K562 (cell line): ENCODE measurements around the gene HGD. TPM values are rescaled to one million over a fixed set of nuclear protein-coding genes. Genes with fewer than 3 reads are reported as not detected.

ENCODE experiments used
- ATAC-seq: fragments of 200-7000 bp; cut with Tn5 transposase; 3 replicates; pipeline ENCODE4 v1.9.1; 2020; ENCODE audit warnings: moderate library complexity
- BruUV-seq: library from RNA; stranded (reverse); fragments of 400-500 nt; replicated peaks from 2 replicates; lab custom pipeline; 2021; lab: Mats Ljungman, UMichigan
- CTCF ChIA-PET: fragments of 300-600 bp; formaldehyde crosslinking; extraction: SDS; loops from one replicate; lab custom pipeline; 2021; ENCODE audit warnings: low intra/inter-chr PET ratio; lab: Yijun Ruan, JAX
- POLR2A ChIA-PET: fragments of 300-600, 350-650 bp; sonication (Branson Sonifier 250); formaldehyde crosslinking; extraction: SDS; loops from one replicate; lab custom pipeline; 2021; ENCODE audit warnings: antibody characterized with exemption, inconsistent platforms; lab: Yijun Ruan, JAX
- DNase-seq, 4 experiments: peaks; one replicate each; pipeline versions ENCODE4 v3.0.0 to v3.0.0-alpha.2; 2011 to 2018; ENCODE audit warnings: low spot score in 3 of 4, mixed read lengths in 3 of 4; ENCODE audit errors: extremely low read depth in 1 of 4
- FAIRE-seq: peaks from 2 replicates; lab custom pipeline; 2011; peaks lifted over from hg19 to GRCh38; lab: Jason Lieb, UNC
- H2AFZ ChIP-seq: 2 replicates; pipeline ENCODE4 v1.6.0; 2011; ENCODE audit warnings: low read depth, low read length, control low read depth, inconsistent platforms
- H3K27ac ChIP-seq: fragments of 200-600 bp; 3 replicates; pipeline ENCODE4 v1.8.0; 2011; ENCODE audit warnings: low read depth, mild to moderate bottlenecking, control low read depth, inconsistent platforms, low read length, moderate library complexity, mixed read lengths; ENCODE audit errors: extremely low read depth
- H3K27me3 ChIP-seq, 2 experiments: fragments of 300-600 bp in 1 of 2; 2 replicates in 1 of 2; 3 replicates in 1 of 2; pipeline versions ENCODE4 v1.6.0 to v1.8.0; 2011; ENCODE audit warnings: inconsistent platforms in 2 of 2, low read length in 2 of 2, mild to moderate bottlenecking in 1 of 2, mixed read lengths in 1 of 2, moderate library complexity in 1 of 2; ENCODE audit not compliant: control insufficient read depth in 2 of 2, insufficient read depth in 2 of 2
- H3K36me3 ChIP-seq: fragments of 300-600 bp; 3 replicates; pipeline ENCODE4 v1.8.0; 2011; ENCODE audit warnings: mild to moderate bottlenecking, low read length, inconsistent platforms; ENCODE audit not compliant: control insufficient read depth, insufficient read depth
- H3K4me1 ChIP-seq, 2 experiments: fragments of 200-600 bp in 1 of 2; replicated peaks in 1 of 2; 2 replicates in 1 of 2; 3 replicates in 1 of 2; pipeline versions ENCODE4 v1.5.1 to v1.8.0; 2011; ENCODE audit warnings: inconsistent platforms in 2 of 2, low read length in 2 of 2, mild to moderate bottlenecking in 1 of 2, mixed read lengths in 1 of 2, moderate library complexity in 1 of 2; ENCODE audit not compliant: control insufficient read depth in 2 of 2, insufficient read depth in 2 of 2
- H3K4me2 ChIP-seq: 2 replicates; pipeline ENCODE4 v1.6.1; 2011; ENCODE audit warnings: low read length, control low read depth, inconsistent platforms, mixed read lengths; ENCODE audit not compliant: insufficient read depth
- H3K4me3 ChIP-seq: fragments of 200-600 bp; sonication (generic), shearing (Covaris generic); 2 replicates; pipeline ENCODE4 v1.5.1; 2016; ENCODE audit warnings: control low read depth, inconsistent platforms
- H3K79me2 ChIP-seq: fragments of 200-600 bp; 3 replicates; pipeline ENCODE4 v1.8.0; 2011; ENCODE audit warnings: low read length, inconsistent platforms; ENCODE audit not compliant: control insufficient read depth, insufficient read depth
- H3K9ac ChIP-seq, 2 experiments: 2 replicates each; pipeline versions ENCODE4 v1.6.0 to v1.6.1; 2011; ENCODE audit warnings: low read depth in 2 of 2, low read length in 2 of 2, control low read depth in 1 of 2, inconsistent platforms in 1 of 2, mild to moderate bottlenecking in 1 of 2, mixed read lengths in 1 of 2; ENCODE audit not compliant: insufficient read depth in 1 of 2
- H3K9me1 ChIP-seq: one replicate; pipeline ENCODE4 v1.6.0; 2011; ENCODE audit warnings: inconsistent platforms, mild to moderate bottlenecking, low read length, moderate library complexity; ENCODE audit not compliant: control insufficient read depth, insufficient read depth
- H3K9me3 ChIP-seq: replicated peaks from 2 replicates; pipeline ENCODE4 v1.5.1; 2011; ENCODE audit warnings: low read depth, low read length, inconsistent platforms; ENCODE audit not compliant: control insufficient read depth, insufficient read depth
- H4K20me1 ChIP-seq: replicated peaks from 2 replicates; pipeline ENCODE4 v1.6.1; 2011; ENCODE audit warnings: low read length, inconsistent platforms, mixed read lengths; ENCODE audit not compliant: control insufficient read depth, insufficient read depth
- FOXJ2 ChIP-seq: fragments of 200-800 bp; sonication (Bioruptor generic); IDR thresholded peaks from 2 replicates; pipeline ENCODE4 v1.6.1; 2016; ENCODE audit warnings: missing genetic modification characterization, missing compliant biosample characterization
- IRF2 ChIP-seq: sonication (generic); formaldehyde crosslinking; IDR thresholded peaks from 2 replicates; pipeline ENCODE4 v1.8.1; 2022; ENCODE audit warnings: mild to moderate bottlenecking, missing genetic modification reagents
- MAFG ChIP-seq: fragments of 450-650 bp; conservative IDR thresholded peaks from 2 replicates; pipeline ENCODE4 v1.6.1; 2016; ENCODE audit warnings: missing genetic modification characterization, missing compliant biosample characterization
- MAFK ChIP-seq: IDR thresholded peaks from 2 replicates; pipeline ENCODE4 v1.6.1; 2011; ENCODE audit warnings: low read length, improper control_type of control experiment
- SRSF7 ChIP-seq: fragments of 200-400 bp; formaldehyde crosslinking; optimal IDR thresholded peaks from 2 replicates; pipeline ENCODE3; 2017; ENCODE audit warnings: mild to moderate bottlenecking, low read depth, low read length
- TCF7L2 ChIP-seq: fragments of 150-350 bp; IDR thresholded peaks from 2 replicates; pipeline ENCODE4 v1.6.1; 2016; ENCODE audit warnings: low read depth, mild to moderate bottlenecking, low read length, moderate library complexity
- TSC22D4 ChIP-seq: fragments of 450-650 bp; IDR thresholded peaks from 2 replicates; pipeline ENCODE4 v1.6.1; 2016; ENCODE audit warnings: missing genetic modification characterization, missing biosample characterization, control low read depth
- TSHZ1 ChIP-seq: fragments of 250-450 bp; sonication (Bioruptor Pico); IDR thresholded peaks from 2 replicates; pipeline ENCODE4 v1.4.0; 2020; ENCODE audit warnings: mild to moderate bottlenecking, moderate library complexity
- ZBTB34 ChIP-seq: fragments of 250-450 bp; sonication (Bioruptor Pico); IDR thresholded peaks from 2 replicates; pipeline ENCODE4 v1.8.0; 2021; ENCODE audit warnings: mild to moderate bottlenecking, moderate library complexity
- ZNF347 ChIP-seq: fragments of 450-650 bp; formaldehyde crosslinking; IDR thresholded peaks from 2 replicates; pipeline ENCODE4 v1.4.0; 2020; ENCODE audit warnings: low read depth, mild to moderate bottlenecking, moderate library complexity
- in situ Hi-C: fragments of 300-500 bp; cut with MboI; formaldehyde crosslinking; loops from 4 replicates; pipeline ENCODE4 v1.15.0; 2018; ENCODE audit warnings: inconsistent platforms, mixed read lengths
- intact Hi-C: fragments of 100-400 bp; cut with micrococcal nuclease; formaldehyde crosslinking; loops from 2 replicates; pipeline ENCODE4 v1.14.2; 2022
- polyA plus RNA-seq, 8 experiments: library from polyadenylated mRNA; depleted of rRNA in 4 of 8; stranded (reverse) in 5 of 8; unstranded in 3 of 8; fragments of >200 nt; fragmentation: Nextera tagmentation in 2 of 8; fragmentation: Illumina TruSeq in 1 of 8; extraction: Ambion mirVana in 2 of 8; extraction: Trizol in 1 of 8; gene quantifications; 2 replicates each; pipeline versions ENCODE4 v1.2.1 to v1.2.3, GENCODE V29; 2011 to 2014; ENCODE audit warnings: inconsistent platforms in 1 of 8, missing spikeins in 1 of 8
- total RNA-seq, 7 experiments: library from RNA; depleted of rRNA in 6 of 7; stranded (reverse); fragments of >200 nt in 6 of 7; fragmentation: Illumina TruSeq in 2 of 7; extraction: Trizol in 2 of 7; gene quantifications; 2 replicates each; pipeline versions ENCODE4 v1.2.1 to v1.2.3, GENCODE V29; 2011 to 2021; ENCODE audit warnings: low replicate concordance in 1 of 7
- TF ChIP-seq, protein P1 (sequence below): fragments of 250-450 bp; sonication (Bioruptor Pico); IDR thresholded peaks from 2 replicates; pipeline ENCODE4 v1.8.0; 2021; ENCODE audit warnings: moderate library complexity, mild to moderate bottlenecking, inconsistent platforms

HGD gene
- total and polyA plus RNA-seq, 9 of the 15 experiments (the other 6 are each of a cell fraction or from before 2014, with no cell fraction given): 0.08 to 0.25 (median 0.17) TPM; not detected in 4

- no peak for TF ChIP-seq ZBTB34 (CRISPR knock-in tag)
- no peak for TF ChIP-seq TSHZ1 (CRISPR knock-in tag)
- no peak for TF ChIP-seq SRSF7
- TF ChIP-seq ZNF347 (CRISPR knock-in tag): no peak
- no peak for TF ChIP-seq TSC22D4 (tag)
- TF ChIP-seq MAFK: no peak
- no peak for TF ChIP-seq FOXJ2
Measured at GRCh38 chr3:120634539-120634938, 47.5 kb downstream of the HGD start (continued).

DNA sequence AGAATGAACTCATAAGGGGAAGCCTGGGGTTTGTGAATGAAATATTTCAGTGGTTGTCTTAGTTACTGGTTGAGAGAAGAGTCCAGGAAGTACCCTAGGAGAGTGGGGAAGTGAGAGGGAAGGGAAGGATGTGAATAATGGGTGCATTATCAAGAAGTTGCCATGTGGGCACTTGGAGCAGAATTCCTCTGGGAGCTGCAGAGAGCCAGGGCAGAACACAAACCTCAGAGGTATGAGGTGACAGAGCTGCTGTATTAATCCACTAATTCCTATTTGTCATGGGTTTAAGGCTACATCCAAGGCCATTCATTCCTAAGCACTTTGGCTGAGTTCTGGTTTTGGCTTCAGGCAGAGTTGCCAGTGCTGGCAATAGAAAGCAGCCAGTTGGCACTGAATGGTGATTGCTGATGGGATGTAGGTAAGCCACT is 56.9 kb downstream of the HGD start:
- no peak overlapping the region for H3K27ac ChIP-seq
- no peaks in the 10 kb centered on the region for H3K79me2 ChIP-seq
- intact Hi-C loops: no loop called here
- no TSS peak for BruUV-seq
- H4K20me1 ChIP-seq: no peaks in the 10 kb centered on the region
- POLR2A ChIA-PET: no interaction called here
- CTCF ChIA-PET: no interaction called here
- H3K9me3 ChIP-seq: no peaks in the 10 kb centered on the region
- no peak for FAIRE-seq
- in situ Hi-C loops: loop anchor here (10.0 kb wide), 1 partner anchor 170 kb away; no protein-coding TSS in a partner anchor
- no peaks in the 10 kb centered on the region for H3K9me1 ChIP-seq
- H3K27me3 ChIP-seq: no peaks in the 10 kb centered on the region
- ATAC-seq: no peak
- H3K9ac ChIP-seq: no peak overlapping the region
- no peak overlapping the region for H3K4me2 ChIP-seq
- peaks cover 0 to 9% of the 10 kb centered on the region in 2 experiments; a peak in 3 of 5 replicates for H3K4me1 ChIP-seq
- no peak overlapping the region for H3K4me3 ChIP-seq
- no peaks in the 10 kb centered on the region for H3K36me3 ChIP-seq
- no peak overlapping the region for H2AFZ ChIP-seq
- DNase-seq: no peak
- TF ChIP-seq TCF7L2 (no peak), IRF2 (CRISPR knock-in tag) (no peak), MAFG (no peak)
- TF ChIP-seq, protein P1, sequence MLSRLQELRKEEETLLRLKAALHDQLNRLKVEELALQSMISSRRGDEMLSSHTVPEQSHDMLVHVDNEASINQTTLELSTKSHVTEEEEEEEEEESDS (CRISPR knock-in tag): no peak
